ENCODE measurements around the gene SMAGP.
"Not testable (repeated sequence)": the region's sequence is repeated elsewhere in the genome, so short reads cannot be mapped to it uniquely, and the experiment has no call there.

SMAGP gene

GRCh38 chr12:51270067-51270950 lies at the start of gene SMAGP:
TSS of gene SMAGP (minus strand) at chr12:51270415. CDS start at chr12:51269278, 1,137 bp downstream.
- DNase-seq (ENCODE audit: low spot score), result peak; percentile 63

GRCh38 chr12:51318846-51319599 lies 48.8 kb upstream of the SMAGP start:
- DNase-seq (ENCODE audit: low spot score), result no peak

- DNase-seq (ENCODE audit: low spot score), result not testable (repeated sequence)
These were observed 48.0 kb upstream of the SMAGP start for GRCh38 chr12:51318057-51318806.

GRCh38 chr12:51311389-51311788 lies 41.2 kb upstream of the SMAGP start:
- DNase-seq (ENCODE audit: low spot score), result no peak

- DNase-seq (ENCODE audit: low spot score), result peak; percentile 87
These were observed 37.7 kb upstream of the SMAGP start for GRCh38 chr12:51307655-51308593.

GRCh38 chr12:51306507-51306906 lies 36.3 kb upstream of the SMAGP start:
- DNase-seq (ENCODE audit: low spot score), result no peak

- not testable (repeated sequence) for DNase-seq (ENCODE audit: low spot score)
These were observed 30.6 kb upstream of the SMAGP start for GRCh38 chr12:51300768-51301167.

GRCh38 chr12:51295651-51296050 lies 25.4 kb upstream of the SMAGP start:
- DNase-seq (ENCODE audit: low spot score), result no peak

- DNase-seq (ENCODE audit: low spot score), result not testable (repeated sequence)
These were observed 23.9 kb upstream of the SMAGP start for GRCh38 chr12:51294097-51294496.

GRCh38 chr12:51293696-51294095 lies 23.5 kb upstream of the SMAGP start:
- DNase-seq (ENCODE audit: low spot score), result no peak

GRCh38 chr12:51291603-51292513 lies 21.6 kb upstream of the SMAGP start:
- DNase-seq (ENCODE audit: low spot score), result not testable (repeated sequence)

GRCh38 chr12:51285843-51286242 lies 15.6 kb upstream of the SMAGP start:
- DNase-seq (ENCODE audit: low spot score), result no peak

- peak; percentile 65 for DNase-seq (ENCODE audit: low spot score)
These were observed 11.1 kb upstream of the SMAGP start for GRCh38 chr12:51281202-51281924.

- no peak for DNase-seq (ENCODE audit: low spot score)
These were observed 4.9 kb upstream of the SMAGP start for GRCh38 chr12:51275088-51275487.

- not testable (repeated sequence) for DNase-seq (ENCODE audit: low spot score)
These were observed 2.6 kb upstream of the SMAGP start for GRCh38 chr12:51272810-51273209.

GRCh38 chr12:51270951-51271518 lies 820 bp upstream of the SMAGP start:
- DNase-seq (ENCODE audit: low spot score), result peak; percentile 77

GRCh38 chr12:51269174-51270066 lies 795 bp downstream of the SMAGP start:
- peak; percentile 72 for DNase-seq (ENCODE audit: low spot score)

- no peak for DNase-seq (ENCODE audit: low spot score)
These were observed 5.2 kb downstream of the SMAGP start for GRCh38 chr12:51265024-51265423.
